HepG2 (cell line): ENCODE data around the gene MOV10L1. TPM values are rescaled to one million over a fixed set of nuclear protein-coding genes. Genes with fewer than 3 reads are reported as not detected.
"Not testable (repeated sequence)": the region's sequence is repeated elsewhere in the genome, so short reads cannot be mapped to it uniquely, and the experiment has no call there.

Source experiments
- ATAC-seq: fragments of 200-7000 bp; cut with Tn5 transposase; 3 replicates; pipeline ENCODE4 v1.9.1; 2020; ENCODE audit warnings: mild to moderate bottlenecking, moderate library complexity
- BruUV-seq: library from RNA; stranded (reverse); fragments of 400-500 nt; replicated peaks from 2 replicates; lab custom pipeline; 2021; lab: Mats Ljungman, UMichigan
- CTCF ChIA-PET: fragments of 300-600 bp; formaldehyde crosslinking; extraction: SDS; loops from one replicate; lab custom pipeline; 2021; ENCODE audit warnings: low total read pairs, inconsistent platforms, low intra/inter-chr PET ratio; lab: Yijun Ruan, JAX
- POLR2A ChIA-PET: fragments of 350-600 bp; sonication (Branson Sonifier 250); formaldehyde crosslinking; loops from one replicate; lab custom pipeline; 2020; ENCODE audit warnings: antibody characterized with exemption, inconsistent platforms; lab: Yijun Ruan, JAX
- DNase-seq: peaks from one replicate; pipeline ENCODE4 v3.0.0-alpha.2; 2015; ENCODE audit warnings: low spot score
- FAIRE-seq: peaks from 3 replicates; lab custom pipeline; 2011; peaks lifted over from hg19 to GRCh38; lab: Jason Lieb, UNC
- H2AFZ ChIP-seq: one replicate; pipeline ENCODE4 v1.6.1; 2011; ENCODE audit warnings: low read length, inconsistent platforms
- H3K27ac ChIP-seq: fragments of 300-600 bp; 3 replicates; pipeline ENCODE4 v1.8.0; 2011; ENCODE audit warnings: mixed run types, mild to moderate bottlenecking, mixed read lengths, low read length, inconsistent platforms; ENCODE audit not compliant: insufficient read depth; ENCODE audit errors: extremely low read length
- H3K27me3 ChIP-seq, 2 experiments: fragments of 200-600 bp in 1 of 2; 2 replicates in 1 of 2; 3 replicates in 1 of 2; pipeline versions ENCODE4 v1.6.0 to v1.8.0; 2011; ENCODE audit warnings: low read length in 2 of 2, mild to moderate bottlenecking in 2 of 2, moderate library complexity in 2 of 2, inconsistent platforms in 1 of 2; ENCODE audit not compliant: insufficient read depth in 2 of 2, control insufficient read depth in 1 of 2
- H3K36me3 ChIP-seq, 2 experiments: fragments of 200-600 bp in 1 of 2; replicated peaks in 1 of 2; 2 replicates in 1 of 2; 3 replicates in 1 of 2; pipeline versions ENCODE4 v1.5.1 to v1.8.0; 2011; ENCODE audit warnings: low read length in 2 of 2, inconsistent platforms in 1 of 2; ENCODE audit not compliant: insufficient read depth in 2 of 2, control insufficient read depth in 1 of 2
- H3K4me1 ChIP-seq: 2 replicates; pipeline ENCODE4 v1.5.1; 2012; ENCODE audit warnings: low read length, inconsistent platforms; ENCODE audit not compliant: insufficient read depth
- H3K4me2 ChIP-seq: 2 replicates; pipeline ENCODE4 v1.6.0; 2011; ENCODE audit warnings: low read depth, low read length, inconsistent platforms
- H3K4me3 ChIP-seq, 3 experiments: fragments of 200-600 bp in 1 of 3; sonication (generic), shearing (Covaris generic) in 1 of 3; replicated peaks in 1 of 3; 2 replicates each; pipeline ENCODE4 v1.5.1; 2011 to 2016; ENCODE audit warnings: low read length in 3 of 3, inconsistent platforms in 2 of 3, low read depth in 2 of 3, mild to moderate bottlenecking in 2 of 3, control low read depth in 1 of 3, mixed read lengths in 1 of 3; ENCODE audit not compliant: insufficient read depth in 1 of 3
- H3K79me2 ChIP-seq: one replicate; pipeline ENCODE4 v1.6.1; 2011; ENCODE audit warnings: low read length, inconsistent platforms; ENCODE audit not compliant: insufficient read depth
- H3K9ac ChIP-seq: 2 replicates; pipeline ENCODE4 v1.6.0; 2011; ENCODE audit warnings: mild to moderate bottlenecking, low read depth, low read length, inconsistent platforms; ENCODE audit not compliant: insufficient read depth
- H3K9me3 ChIP-seq: 2 replicates; pipeline ENCODE4 v1.5.1; 2012; ENCODE audit warnings: mild to moderate bottlenecking, low read length
- H4K20me1 ChIP-seq: 2 replicates; pipeline ENCODE4 v1.6.0; 2011; ENCODE audit warnings: inconsistent platforms, mild to moderate bottlenecking, low read length, moderate library complexity; ENCODE audit not compliant: insufficient read depth
- HOXA5 ChIP-seq: sonication (generic); formaldehyde crosslinking; IDR thresholded peaks from 2 replicates; pipeline ENCODE4 v1.4.0; 2020; ENCODE audit warnings: missing genetic modification reagents
- IKZF4 ChIP-seq: sonication (generic); formaldehyde crosslinking; IDR thresholded peaks from 2 replicates; pipeline ENCODE4 v1.5.1; 2020; ENCODE audit warnings: borderline replicate concordance, mild to moderate bottlenecking, low read depth, missing genetic modification reagents; ENCODE audit errors: not compliant biosample characterization
- MIXL1 ChIP-seq: IDR thresholded peaks from 2 replicates; pipeline ENCODE4 v1.6.1; 2016
- MLLT10 ChIP-seq: sonication (generic); formaldehyde crosslinking; IDR thresholded peaks from 2 replicates; pipeline ENCODE4 v1.4.0; 2020; ENCODE audit warnings: missing genetic modification reagents
- TEAD3 ChIP-seq: optimal IDR thresholded peaks from 2 replicates; pipeline ENCODE3; 2016; ENCODE audit warnings: borderline replicate concordance
- ZBTB20 ChIP-seq: sonication (generic); formaldehyde crosslinking; IDR thresholded peaks from 2 replicates; pipeline ENCODE4 v1.8.1; 2023; ENCODE audit warnings: missing genetic modification reagents, low read depth, mild to moderate bottlenecking, borderline replicate concordance
- ZNF788 ChIP-seq: sonication (generic); formaldehyde crosslinking; IDR thresholded peaks from 2 replicates; pipeline ENCODE4 v1.5.0; 2020; ENCODE audit warnings: mild to moderate bottlenecking, missing genetic modification reagents, borderline replicate concordance
- WGBS: methylation state at CpG from one replicate; pipeline ENCODE4 v1.1.6; 2017; ENCODE audit warnings: low lambda C conversion rate; 5-methylcytosine and 5-hydroxymethylcytosine counted together
- in situ Hi-C: cut with HindIII; loops from 2 replicates; pipeline ENCODE4 v1.10.0; 2017; ENCODE audit warnings: low pct_unique_long_range_greater_than_20kb; ENCODE audit not compliant: extremely low pct_ligation_motif_present
- intact Hi-C: fragments of 100-400 bp; cut with micrococcal nuclease; formaldehyde crosslinking; loops from one replicate; pipeline ENCODE4 v1.10.0; 2022; ENCODE audit not compliant: unreplicated experiment
- polyA plus RNA-seq, 8 experiments: library from polyadenylated mRNA; depleted of rRNA in 3 of 8; stranded (reverse) in 7 of 8; unstranded in 1 of 8; fragments of >200 nt; fragmentation: Illumina TruSeq in 4 of 8; extraction: Trizol in 4 of 8; gene quantifications; 2 replicates each; pipeline versions ENCODE4 v1.2.1 to v1.2.3, GENCODE V29; 2011 to 2016; ENCODE audit warnings: low read depth in 4 of 8, missing spikeins in 1 of 8, mixed read lengths in 1 of 8; ENCODE audit not compliant: insufficient read depth in 1 of 8
- total RNA-seq, 5 experiments: library from RNA; depleted of rRNA; stranded (reverse); fragments of >200 nt; fragmentation: Illumina TruSeq; extraction: Trizol; gene quantifications; 2 replicates each; pipeline ENCODE4 v1.2.3, GENCODE V29; 2016; ENCODE audit warnings: low read depth in 1 of 5
- TF ChIP-seq, protein P1 (sequence below): sonication (generic); formaldehyde crosslinking; IDR thresholded peaks from 2 replicates; pipeline ENCODE4 v1.4.0; 2020; ENCODE audit warnings: missing genetic modification reagents

Gene MOV10L1
- total and polyA plus RNA-seq, 2 of the 13 experiments (the other 11 are each of a cell fraction or from before 2014, with no cell fraction given): 0.11 to 0.12 TPM

DNA sequence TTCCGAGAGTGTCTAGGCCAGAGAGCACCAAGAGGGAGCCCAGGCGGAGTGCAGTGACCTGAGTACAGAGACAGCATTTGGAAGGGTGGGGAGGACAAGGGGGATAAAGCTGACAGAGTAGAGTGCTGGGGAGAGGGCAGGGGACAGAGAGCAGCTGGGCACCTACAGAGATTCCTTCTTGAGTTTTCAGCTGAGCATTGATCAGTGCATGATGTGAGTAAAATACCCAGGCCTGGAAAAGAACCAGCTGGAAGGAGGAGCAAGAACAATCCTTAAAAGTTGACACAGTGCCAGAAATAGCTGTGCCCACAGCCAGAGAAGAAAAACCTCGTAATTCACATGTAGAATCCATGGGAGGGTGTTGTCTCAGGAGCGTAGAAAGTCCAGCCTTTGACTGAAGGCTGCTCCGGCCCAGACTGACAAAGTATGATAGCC is 46.8 kb downstream of the MOV10L1 start:
- no peak overlapping the region for H3K4me2 ChIP-seq
- H3K27ac ChIP-seq: no peak overlapping the region
- TF ChIP-seq ZBTB20: no peak
- TF ChIP-seq HOXA5 (CRISPR knock-in tag): no peak
- TF ChIP-seq MIXL1 (CRISPR knock-in tag): no peak
- no peak for TF ChIP-seq ZNF788 (CRISPR knock-in tag)
- no peak for TF ChIP-seq MLLT10 (CRISPR knock-in tag)
- no peak for TF ChIP-seq TEAD3 (CRISPR knock-in tag)
- TF ChIP-seq IKZF4 (CRISPR knock-in tag): no peak
- TF ChIP-seq, protein P1, sequence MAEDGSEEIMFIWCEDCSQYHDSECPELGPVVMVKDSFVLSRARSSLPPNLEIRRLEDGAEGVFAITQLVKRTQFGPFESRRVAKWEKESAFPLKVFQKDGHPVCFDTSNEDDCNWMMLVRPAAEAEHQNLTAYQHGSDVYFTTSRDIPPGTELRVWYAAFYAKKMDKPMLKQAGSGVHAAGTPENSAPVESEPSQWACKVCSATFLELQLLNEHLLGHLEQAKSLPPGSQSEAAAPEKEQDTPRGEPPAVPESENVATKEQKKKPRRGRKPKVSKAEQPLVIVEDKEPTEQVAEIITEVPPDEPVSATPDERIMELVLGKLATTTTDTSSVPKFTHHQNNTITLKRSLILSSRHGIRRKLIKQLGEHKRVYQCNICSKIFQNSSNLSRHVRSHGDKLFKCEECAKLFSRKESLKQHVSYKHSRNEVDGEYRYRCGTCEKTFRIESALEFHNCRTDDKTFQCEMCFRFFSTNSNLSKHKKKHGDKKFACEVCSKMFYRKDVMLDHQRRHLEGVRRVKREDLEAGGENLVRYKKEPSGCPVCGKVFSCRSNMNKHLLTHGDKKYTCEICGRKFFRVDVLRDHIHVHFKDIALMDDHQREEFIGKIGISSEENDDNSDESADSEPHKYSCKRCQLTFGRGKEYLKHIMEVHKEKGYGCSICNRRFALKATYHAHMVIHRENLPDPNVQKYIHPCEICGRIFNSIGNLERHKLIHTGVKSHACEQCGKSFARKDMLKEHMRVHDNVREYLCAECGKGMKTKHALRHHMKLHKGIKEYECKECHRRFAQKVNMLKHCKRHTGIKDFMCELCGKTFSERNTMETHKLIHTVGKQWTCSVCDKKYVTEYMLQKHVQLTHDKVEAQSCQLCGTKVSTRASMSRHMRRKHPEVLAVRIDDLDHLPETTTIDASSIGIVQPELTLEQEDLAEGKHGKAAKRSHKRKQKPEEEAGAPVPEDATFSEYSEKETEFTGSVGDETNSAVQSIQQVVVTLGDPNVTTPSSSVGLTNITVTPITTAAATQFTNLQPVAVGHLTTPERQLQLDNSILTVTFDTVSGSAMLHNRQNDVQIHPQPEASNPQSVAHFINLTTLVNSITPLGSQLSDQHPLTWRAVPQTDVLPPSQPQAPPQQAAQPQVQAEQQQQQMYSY (CRISPR knock-in tag): no peak
- H3K9me3 ChIP-seq: no peaks in the 10 kb centered on the region
- H3K27me3 ChIP-seq: no peaks in the 10 kb centered on the region; a peak in 2 of 5 replicates
- ChIA-PET POLR2A (no interaction called here), CTCF (no interaction called here)
- intact Hi-C loops (no loop called here), in situ Hi-C loops (no loop called here)
- H2AFZ ChIP-seq: no peak overlapping the region
- DNase-seq (no peak), ATAC-seq (no peak), FAIRE-seq (no peak)
- 8% methylated on average over 5 of the region's 5 CpGs for WGBS
- H3K4me3 ChIP-seq: no peak overlapping the region
- H4K20me1 ChIP-seq: no peaks in the 10 kb centered on the region
- H3K36me3 ChIP-seq: no peaks in the 10 kb centered on the region
- no TSS peak for BruUV-seq
- H3K9ac ChIP-seq: no peak overlapping the region
- peaks cover 43% of the 10 kb centered on the region for H3K4me1 ChIP-seq
- no peaks in the 10 kb centered on the region for H3K79me2 ChIP-seq

DNA sequence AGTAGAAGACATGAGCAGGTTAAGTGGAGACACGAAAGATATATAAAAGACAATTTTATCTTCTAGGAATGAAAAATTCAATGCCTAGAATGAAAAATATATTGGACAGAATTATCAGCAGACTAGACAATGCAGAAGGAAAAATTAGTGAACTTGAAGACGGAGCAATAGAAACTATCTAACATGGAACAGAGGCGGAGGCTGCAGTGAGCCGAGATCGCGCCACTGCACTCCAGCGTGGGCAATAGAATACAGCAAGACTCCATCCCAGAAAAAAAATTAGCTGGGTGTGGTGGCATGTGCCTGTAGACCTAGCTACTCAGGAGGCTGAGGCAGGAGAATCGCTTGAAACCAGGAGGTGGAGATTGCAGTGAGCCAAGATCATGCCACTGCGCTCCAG is 47.5 kb downstream of the MOV10L1 start:
- H3K9me3 ChIP-seq, FAIRE-seq, H4K20me1 ChIP-seq, H3K4me2 ChIP-seq, H3K27me3 ChIP-seq, DNase-seq, intact Hi-C loops, BruUV-seq, CTCF ChIA-PET, H3K4me3 ChIP-seq, H3K79me2 ChIP-seq, H3K36me3 ChIP-seq, POLR2A ChIA-PET, H3K9ac ChIP-seq, ATAC-seq, in situ Hi-C loops, H2AFZ ChIP-seq, H3K27ac ChIP-seq: not testable (repeated sequence)
- peaks cover 47% of the 10 kb centered on the region for H3K4me1 ChIP-seq
- 85% methylated on average over 9 of the region's 9 CpGs for WGBS
